HG02852 (cell line): ENCODE data around the gene SYT5.
"Not testable (repeated sequence)": the region's sequence is repeated elsewhere in the genome, so short reads cannot be mapped to it uniquely, and the experiment has no call there.

Experiments
- ATAC-seq: cut with Tn5 transposase; IDR thresholded peaks from one replicate; pipeline ENCODE4 v1.9.1; 2021; ENCODE audit warnings: mild to moderate bottlenecking, moderate library complexity; ENCODE audit not compliant: unreplicated experiment

SYT5 gene

GRCh38 chr19:55179606-55180484, at the start of gene SYT5:
Gene SYT5, minus strand, starts transcription at chr19:55180289. Its CDS starts 1,248 bp downstream, at chr19:55179041.
- ATAC-seq: no peak

GRCh38 chr19:55229789-55230182, 49.7 kb upstream of the SYT5 start:
- ATAC-seq: no peak

DNA sequence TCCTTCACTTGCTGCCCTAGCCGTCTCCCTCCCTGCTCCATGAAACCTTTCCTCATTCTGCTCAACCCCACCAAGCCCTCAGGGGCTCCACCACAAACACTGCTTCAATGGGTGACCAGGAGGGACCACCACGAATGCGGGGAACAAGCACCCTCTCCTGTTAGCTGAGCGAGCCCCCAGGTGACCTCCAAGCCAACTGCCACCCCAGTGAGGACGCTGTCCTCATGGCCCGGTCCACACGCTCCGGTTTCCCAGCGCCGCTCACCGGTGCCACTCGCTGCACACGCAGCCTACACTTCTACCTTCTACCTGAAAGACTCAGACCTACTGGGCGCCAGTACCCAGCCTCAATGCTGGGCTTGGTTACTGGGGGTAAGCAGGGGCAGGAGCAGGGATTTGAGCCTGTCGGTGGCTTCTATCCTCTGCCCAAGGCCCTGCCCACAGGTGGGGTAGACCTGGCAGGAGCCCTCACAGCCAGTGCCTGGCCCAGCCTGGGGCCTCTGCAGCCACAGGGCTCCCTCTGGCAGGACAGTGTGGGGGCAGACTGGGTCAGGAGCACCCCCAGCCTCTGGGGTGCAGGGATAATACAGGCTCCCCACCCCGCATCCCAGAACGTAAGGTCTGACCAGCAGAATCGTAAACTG, 49.2 kb upstream of the SYT5 start:
- no peak for ATAC-seq

- no peak for ATAC-seq
These were observed 48.4 kb upstream of the SYT5 start, which contains the start of gene TMEM86B for GRCh38 chr19:55228403-55229031. Gene TMEM86B, minus strand, starts transcription at chr19:55228763. Its CDS starts 22 bp downstream, at chr19:55228741.

DNA sequence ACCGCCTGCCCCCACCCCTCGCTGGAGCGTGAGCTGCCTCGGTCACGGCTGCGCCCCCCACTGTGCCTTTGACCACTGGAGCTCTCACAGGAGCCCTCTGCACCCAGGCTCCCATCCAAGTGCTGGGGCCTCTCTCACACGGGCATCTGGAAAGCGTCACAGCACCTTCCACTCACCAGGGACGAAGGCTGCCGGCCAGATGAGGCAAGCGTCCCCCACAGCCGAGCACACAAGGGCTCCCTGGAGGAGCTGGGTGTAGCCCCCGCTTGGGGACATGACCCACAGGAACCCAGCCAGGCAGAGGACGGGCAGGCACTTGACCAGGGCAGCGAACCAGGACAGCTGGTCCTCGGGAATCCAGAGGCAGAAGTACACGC, 47.9 kb upstream of the SYT5 start:
- ATAC-seq: no peak

- no peak for ATAC-seq
These were observed 47.3 kb upstream of the SYT5 start for GRCh38 chr19:55227241-55228014.

GRCh38 chr19:55226788-55227187, 46.7 kb upstream of the SYT5 start:
- no peak for ATAC-seq

DNA sequence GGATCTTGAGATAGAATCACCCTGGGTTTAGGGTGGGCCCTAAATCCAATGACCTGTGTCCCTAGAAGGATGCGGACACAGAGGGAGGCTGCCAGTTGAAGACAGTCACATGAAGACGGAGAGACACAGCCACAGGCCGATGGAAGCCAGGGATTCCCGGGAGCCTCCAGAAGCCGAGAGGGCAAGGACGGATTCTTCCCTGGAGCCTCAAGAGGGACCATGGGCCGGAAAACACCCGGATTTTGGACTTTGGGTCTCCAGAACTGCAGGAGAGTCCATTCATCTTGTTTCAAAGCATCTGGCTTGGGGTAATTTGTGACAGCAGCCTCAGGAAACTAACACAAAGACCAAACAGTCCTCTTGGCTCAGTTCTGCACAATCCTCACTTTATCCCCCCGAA, 46.2 kb upstream of the SYT5 start:
- no peak for ATAC-seq

DNA sequence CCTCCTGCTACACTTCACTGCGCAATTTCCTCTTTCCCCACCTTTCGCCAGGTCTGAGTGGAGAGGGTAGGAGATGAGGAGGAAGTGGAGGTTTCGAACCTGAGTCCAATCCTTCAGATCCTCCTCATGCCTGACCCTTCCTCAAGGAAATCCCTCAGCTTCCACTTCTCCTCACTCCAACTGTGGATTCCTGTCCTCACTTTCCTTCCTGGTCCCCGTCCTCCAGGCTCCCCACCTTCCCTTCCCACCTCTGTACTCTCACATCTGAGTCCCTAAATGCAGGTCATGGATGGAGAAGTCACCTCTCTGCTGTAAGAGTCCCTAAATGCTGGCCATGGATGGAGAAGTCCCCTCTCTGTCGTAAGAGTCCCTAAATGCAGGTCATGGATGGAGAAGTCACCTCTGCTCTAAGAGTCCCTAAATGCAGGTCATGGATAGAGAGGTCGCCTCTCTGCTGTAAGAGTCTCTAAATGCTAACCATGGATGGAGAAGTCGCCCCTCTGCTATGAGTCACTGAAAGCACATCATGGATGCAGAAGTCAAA, 45.4 kb upstream of the SYT5 start:
- ATAC-seq: no peak

- ATAC-seq: not testable (repeated sequence)
These were observed 44.8 kb upstream of the SYT5 start for GRCh38 chr19:55224679-55225414.

DNA sequence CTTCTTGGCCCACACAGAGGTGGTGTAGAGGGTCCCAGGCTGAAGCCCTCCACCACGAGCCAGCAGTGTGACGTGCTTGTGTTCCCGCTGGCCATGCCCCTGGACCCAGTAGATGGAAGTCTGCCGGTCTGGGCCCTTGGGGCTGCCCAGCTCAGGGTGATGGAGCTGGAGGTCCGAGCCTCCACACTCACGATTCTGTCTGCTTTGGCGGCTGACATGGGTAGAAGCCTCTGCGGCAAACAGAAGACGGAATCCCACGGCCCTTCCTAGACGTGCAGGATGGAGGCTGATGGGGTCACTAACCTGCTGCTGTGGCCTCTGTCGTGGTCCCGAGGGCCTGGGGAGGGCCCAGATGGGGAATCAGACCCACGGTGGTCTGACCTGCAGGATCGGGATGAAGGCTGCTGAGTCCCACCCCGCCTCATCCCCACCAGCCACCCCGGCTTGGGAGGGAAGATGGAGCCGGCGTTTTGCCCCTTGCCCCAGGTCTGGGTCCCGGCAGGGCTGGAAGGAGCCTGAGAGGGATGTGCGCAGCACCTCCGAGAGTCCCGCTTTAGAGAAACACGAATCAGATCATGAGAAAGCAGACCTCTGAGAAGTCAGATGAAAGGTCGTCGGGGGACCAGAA, 44.1 kb upstream of the SYT5 start:
- ATAC-seq: no peak

- ATAC-seq: no peak
These were observed 43.4 kb upstream of the SYT5 start for GRCh38 chr19:55223291-55224037.

GRCh38 chr19:55220525-55220924, 40.4 kb upstream of the SYT5 start:
- ATAC-seq: no peak

DNA sequence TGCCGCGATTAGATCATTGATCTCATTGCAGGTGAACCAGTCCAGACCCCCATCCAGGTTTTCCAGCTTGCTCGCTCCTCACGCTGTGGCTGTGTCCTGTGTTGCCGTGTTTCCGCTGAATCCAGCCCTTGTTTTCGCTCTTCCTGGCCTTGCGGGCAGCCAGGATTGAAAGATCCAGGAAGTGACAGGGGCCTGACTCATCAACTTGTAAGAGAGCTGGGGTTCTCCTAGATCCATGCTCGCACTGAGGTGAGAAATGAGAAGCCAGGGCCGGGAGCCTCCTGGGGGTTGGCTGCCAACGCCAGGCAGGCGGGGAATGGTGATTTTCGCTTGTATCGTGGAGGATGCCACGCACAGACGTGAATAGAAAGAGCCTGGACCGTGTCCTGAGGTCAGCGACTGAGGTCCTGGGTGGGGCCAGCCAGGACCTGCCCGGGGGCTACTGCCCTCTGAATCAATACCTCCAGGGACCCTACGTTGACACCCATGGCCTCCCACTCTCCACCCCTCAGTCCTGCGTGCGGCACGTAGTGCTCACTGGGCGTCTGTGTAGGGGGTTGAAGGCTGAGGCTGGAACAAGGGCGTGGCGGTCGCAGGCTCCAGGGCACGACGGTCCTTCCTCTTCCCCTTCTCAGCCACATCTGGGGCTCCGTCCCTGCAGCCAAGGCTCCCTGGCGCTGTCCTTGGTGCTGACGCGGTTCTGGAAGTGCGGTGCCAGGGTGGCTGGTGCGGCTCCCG, 36.5 kb upstream of the SYT5 start:
- ATAC-seq: no peak

DNA sequence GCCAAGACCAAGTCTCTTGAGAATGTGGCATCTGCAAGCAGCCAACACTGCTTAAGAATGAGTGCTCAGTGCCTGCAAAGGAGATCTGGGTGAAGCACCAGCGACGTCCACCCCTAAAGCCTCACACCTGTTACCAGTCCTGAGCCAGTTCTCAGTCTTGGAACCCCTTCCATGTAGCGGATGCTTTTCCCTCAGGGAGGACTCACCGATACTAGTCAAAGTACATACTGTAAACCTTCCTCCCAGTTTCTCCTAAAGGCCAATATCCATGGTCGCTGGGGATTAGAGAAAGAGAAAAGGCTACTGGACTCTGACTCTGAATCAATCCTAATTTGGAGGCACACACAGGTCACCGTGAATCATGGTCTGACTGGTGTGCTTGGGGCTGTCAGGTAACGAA, 33.5 kb upstream of the SYT5 start:
- no peak for ATAC-seq

GRCh38 chr19:55212447-55212846, 32.4 kb upstream of the SYT5 start:
- ATAC-seq: no peak

DNA sequence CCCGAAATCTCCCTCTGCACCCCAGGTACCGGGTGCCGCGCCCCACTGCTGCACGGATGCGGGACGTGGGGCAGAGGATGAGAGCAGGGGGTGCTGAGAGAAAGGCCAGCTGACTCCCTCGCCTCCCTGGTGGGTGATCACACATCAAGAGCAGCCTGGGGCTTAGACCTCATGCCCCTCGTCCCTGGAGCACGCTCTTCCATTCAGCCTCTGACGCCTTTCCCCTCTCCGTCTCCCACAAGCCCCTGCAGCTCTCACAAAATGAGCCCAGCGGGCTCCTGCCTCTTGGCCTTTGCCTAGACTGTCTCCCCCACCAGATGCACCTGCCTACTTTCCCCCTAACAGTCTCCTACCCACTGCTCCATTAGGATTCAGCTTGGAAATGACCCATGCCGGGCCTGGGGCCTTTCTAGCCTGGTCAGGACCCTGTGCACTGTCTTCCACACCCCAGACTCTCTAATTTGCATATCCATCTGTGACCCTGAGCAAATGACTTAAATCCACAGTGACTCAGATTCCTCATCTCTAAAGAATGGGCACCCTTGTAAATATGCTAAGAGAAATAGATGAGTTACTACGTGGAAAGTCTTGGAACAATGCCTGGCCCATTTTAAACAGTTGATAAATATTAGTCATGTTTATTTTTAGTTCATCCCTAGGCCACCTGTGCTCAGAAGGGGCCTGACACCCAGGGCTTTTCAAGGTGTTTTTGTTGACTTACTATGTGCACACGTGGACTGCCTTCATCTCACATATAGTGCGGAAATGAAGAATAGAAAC, 29.8 kb upstream of the SYT5 start:
- ATAC-seq: no peak
